OCI-LY1 (cell line): ENCODE measurements around the gene DAO.

Source experiments
- CTCF ChIP-seq: fragments of 200-600 bp; sonication (generic), shearing (Covaris generic); IDR thresholded peaks from 2 replicates; pipeline ENCODE4 v1.5.1; 2017; ENCODE audit warnings: mild to moderate bottlenecking, antibody characterized with exemption, low read length, moderate library complexity, mixed read lengths
- EZH2 ChIP-seq: fragments of 200-600 bp; sonication (generic), shearing (Covaris generic); IDR thresholded peaks from 2 replicates; pipeline ENCODE4 v1.8.0; 2017; ENCODE audit warnings: borderline replicate concordance, mixed run types, mild to moderate bottlenecking, antibody characterized with exemption, low read length, moderate library complexity, mixed read lengths

DNA sequence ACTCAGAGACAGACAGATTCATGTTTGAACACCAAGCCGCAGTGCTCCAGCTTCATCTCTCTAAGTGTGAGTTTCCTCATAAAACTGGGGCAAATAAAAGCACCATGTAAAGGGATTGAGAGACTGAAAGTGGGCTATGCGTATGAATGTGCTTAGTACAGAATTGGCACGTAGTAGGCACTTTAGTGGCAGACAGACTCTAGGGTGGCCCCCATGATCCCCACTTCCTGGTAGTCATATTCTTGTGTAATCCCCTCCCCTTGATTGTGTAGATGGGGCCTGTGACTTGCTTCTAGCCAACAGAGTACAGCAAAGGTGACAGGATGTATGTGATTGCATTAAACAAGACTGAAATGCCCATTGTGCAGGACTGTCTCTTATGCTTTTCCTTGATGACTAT, 43.0 kb downstream of the DAO start:
- TF ChIP-seq CTCF: no peak
- TF ChIP-seq EZH2: no peak
